Measurements from ENCODE around the gene LECT2. TPM values are rescaled to one million over a fixed set of nuclear protein-coding genes. Genes with fewer than 3 reads are reported as not detected.

Gene LECT2
- total and polyA plus RNA-seq, 2 experiments from 2014 or later: 0.45 TPM; not detected in 1

GRCh38 chr5:135916638-135917263, 38.0 kb downstream of the LECT2 start (continued):
- no peak for TF ChIP-seq JUNB (IDR thresholded peaks at IDR 0.05; ENCODE audit: unreplicated experiment)

GRCh38 chr5:135915466-135916001, 39.2 kb downstream of the LECT2 start:
- H3K36me3 Mint-ChIP-seq (ENCODE audit: low read depth): no peaks in the 10 kb centered on the region

More at GRCh38 chr5:135915466-135916001, 39.2 kb downstream of the LECT2 start:
- H3K9me3 Mint-ChIP-seq: no peaks in the 10 kb centered on the region
- no peak overlapping the region for H3K27ac Mint-ChIP-seq
- no peak overlapping the region for H3K4me3 Mint-ChIP-seq
- ATAC-seq (no peak), DNase-seq (ENCODE audit: low spot score) (no peak)
- no peak for TF ChIP-seq NANOG (IDR thresholded peaks at IDR 0.05; ENCODE audit: borderline replicate concordance)
- no peak for TF ChIP-seq REST (IDR thresholded peaks at IDR 0.05; ENCODE audit: unreplicated experiment)
- TF ChIP-seq ZNF114 (CRISPR knock-in tag; IDR thresholded peaks at IDR 0.05): no peak
- no peak for TF ChIP-seq ZNF331 (CRISPR knock-in tag; IDR thresholded peaks at IDR 0.05; ENCODE audit: low read depth)
- TF ChIP-seq CREB1 (CRISPR knock-in tag; IDR thresholded peaks at IDR 0.05; ENCODE audit: low read depth): no peak
- no peak for TF ChIP-seq ZNF462 (CRISPR knock-in tag; IDR thresholded peaks at IDR 0.05)
- no peak for TF ChIP-seq POLR2AphosphoS5 (IDR thresholded peaks at IDR 0.05; ENCODE audit: low read depth)
- no peak for TF ChIP-seq EZH2phosphoT487 (IDR thresholded peaks at IDR 0.05; ENCODE audit: unreplicated experiment)
- TF ChIP-seq ETS1 (IDR thresholded peaks at IDR 0.05): no peak
- TF ChIP-seq EZH2 (IDR thresholded peaks at IDR 0.05; ENCODE audit: low read depth, unreplicated experiment): no peak
- no peak for TF ChIP-seq CTCF (conservative IDR thresholded peaks at IDR 0.05; ENCODE audit: low read depth in 2 of 2)
- Histone ChIP-seq H3K4me3 (no peak overlapping the region), H3K4me2 (no peak overlapping the region), H3K4me1 (ENCODE audit: insufficient read depth) (no peaks in the 10 kb centered on the region), H3F3A (replicated peaks; ENCODE audit: low read depth) (no peaks in the 10 kb centered on the region), H4K20me1 (replicated peaks; ENCODE audit: insufficient read depth) (no peaks in the 10 kb centered on the region), H3K27me3 (ENCODE audit: insufficient read depth) (no peaks in the 10 kb centered on the region), H3K36me3 (ENCODE audit: insufficient read depth) (no peaks in the 10 kb centered on the region), H3K79me2 (replicated peaks; ENCODE audit: insufficient read depth) (no peaks in the 10 kb centered on the region), H3K27ac (ENCODE audit: low read depth) (no peak overlapping the region), H2AFZ (no peak overlapping the region), H3K9me2 (ENCODE audit: insufficient read depth) (peaks cover 8% of the 10 kb centered on the region; the same call in 1 of the 2 replicates)
- peaks cover 1% of the 10 kb centered on the region for H3K27me3 Mint-ChIP-seq (ENCODE audit: insufficient read depth, low read depth, poor library complexity)
- H3K4me1 Mint-ChIP-seq: no peaks in the 10 kb centered on the region
